NCI-H1105 treated with DMSO at 0.1 percent for 48 hours (cell line): Measurements from ENCODE around the gene EVI5.
"Not testable (repeated sequence)": the region's sequence is repeated elsewhere in the genome, so short reads cannot be mapped to it uniquely, and the experiment has no call there.

Experiments
- DNase-seq: peaks from one replicate; lab custom pipeline; 2025; lab: John Stamatoyannopoulos, UW

EVI5 gene

DNA sequence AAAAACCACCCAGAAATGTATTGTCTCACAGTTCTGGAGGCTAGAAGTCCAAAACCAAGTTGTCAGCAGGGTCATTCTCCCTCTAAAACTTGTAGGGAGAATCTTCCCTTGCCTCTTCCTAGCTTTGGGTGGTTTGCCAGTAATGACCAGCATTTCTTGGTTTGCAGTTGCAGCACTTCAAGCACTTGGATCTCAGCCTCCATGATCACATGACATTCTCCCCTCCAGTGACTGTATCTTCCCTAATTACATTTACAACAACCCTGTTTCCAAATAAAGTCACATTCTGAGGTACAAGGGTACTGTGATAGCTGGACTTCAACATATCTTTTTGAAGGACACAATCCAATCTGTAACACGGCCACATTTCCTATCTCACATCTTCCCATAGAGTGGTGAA is 37.2 kb downstream of the EVI5 start:
- DNase-seq, result no peak

DNA sequence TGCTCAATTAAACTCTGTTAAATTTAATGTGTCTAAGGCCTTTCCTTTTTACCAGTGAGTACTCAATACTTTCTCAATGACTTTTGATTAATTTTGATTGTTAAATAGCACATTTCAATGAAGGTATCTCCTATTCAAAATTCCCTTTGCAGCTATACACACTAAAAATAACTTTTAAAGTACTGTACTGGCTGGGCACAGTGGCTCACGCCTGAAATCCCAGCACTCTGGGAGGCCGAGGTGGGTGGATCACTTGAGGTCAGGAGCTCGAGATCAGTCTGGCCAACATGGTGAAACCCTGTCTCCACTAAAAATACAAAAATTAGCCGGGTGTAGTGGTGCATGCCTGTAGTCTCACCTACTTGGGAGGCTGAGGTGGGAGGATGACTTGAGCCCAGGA is 38.7 kb downstream of the EVI5 start:
- not testable (repeated sequence) for DNase-seq

DNA sequence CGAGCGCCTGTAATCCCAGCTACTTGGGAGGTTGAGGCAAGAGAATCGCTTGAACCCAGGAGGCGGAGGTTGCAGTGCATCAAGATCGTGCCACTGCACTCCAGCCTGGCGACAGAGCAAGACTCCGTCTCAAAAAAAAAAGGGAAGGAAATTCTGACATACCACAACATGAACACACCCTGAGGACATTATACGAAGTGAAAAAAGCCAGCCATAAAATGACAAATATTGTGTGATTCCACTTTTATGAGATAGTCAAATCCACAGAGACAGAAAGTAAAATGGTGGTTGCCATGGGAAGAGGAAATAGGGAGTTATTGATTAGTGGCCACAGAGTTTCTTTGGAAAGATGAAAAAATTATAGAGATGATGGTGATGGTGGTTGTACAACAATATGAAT is 41.7 kb downstream of the EVI5 start:
- no peak for DNase-seq

DNA sequence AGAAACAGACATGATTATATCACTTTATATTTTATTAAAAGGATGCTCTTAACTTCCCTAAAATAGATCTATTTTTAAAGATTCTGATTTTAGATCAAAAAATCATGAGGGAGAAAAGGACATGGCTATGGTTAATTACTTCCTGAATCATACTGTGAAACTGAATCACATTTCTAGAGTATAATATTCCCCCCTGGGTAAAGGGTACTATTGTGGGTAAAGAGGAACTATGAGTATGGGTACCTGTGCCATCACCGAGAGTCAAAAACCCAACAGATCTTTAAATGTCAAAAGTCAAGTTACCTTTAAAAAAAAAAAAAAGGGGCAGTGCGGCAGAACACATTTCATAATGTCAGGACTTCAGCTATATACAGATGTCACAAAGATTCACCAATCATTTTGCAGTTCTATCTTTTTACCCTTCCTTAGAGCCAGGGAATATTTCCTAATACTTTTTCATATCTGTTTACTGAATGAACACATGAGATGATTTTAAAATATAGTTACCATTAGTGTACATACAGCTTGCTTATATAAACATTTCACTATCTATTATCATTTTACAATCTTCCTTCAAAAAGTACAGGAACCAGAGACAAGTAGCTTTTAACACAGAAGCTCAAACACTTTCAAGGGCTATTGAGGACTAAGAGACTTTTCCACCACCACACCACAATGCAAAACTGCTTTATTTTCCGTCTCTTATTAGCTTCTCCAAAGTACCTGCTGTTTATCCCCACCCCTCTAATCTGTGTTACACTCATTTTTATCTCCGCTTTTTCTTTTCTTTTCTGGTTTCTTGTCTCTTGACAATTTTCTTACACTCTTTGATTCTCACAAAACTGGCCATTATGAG is 45.0 kb downstream of the EVI5 start:
- no peak for DNase-seq

DNA sequence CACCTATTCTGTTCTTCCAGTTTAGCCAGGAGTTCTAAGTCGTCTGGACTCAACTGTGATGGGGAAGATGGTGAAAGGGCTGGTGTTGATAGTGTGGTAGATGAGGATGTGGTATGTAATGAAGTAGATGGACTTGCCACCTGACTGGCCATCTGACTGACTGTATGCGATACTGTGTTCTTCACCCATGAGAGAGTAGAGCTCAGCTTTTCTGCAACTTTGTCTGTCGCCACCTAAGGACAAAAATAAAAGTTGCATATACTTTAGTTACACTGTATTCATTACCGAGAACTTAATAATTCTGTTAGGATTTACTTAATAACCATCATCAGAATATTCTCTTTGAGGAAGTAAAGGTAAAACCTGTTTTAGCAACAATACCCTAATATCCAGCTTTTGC is 48.5 kb downstream of the EVI5 start:
- DNase-seq, result peak; percentile 4

DNA sequence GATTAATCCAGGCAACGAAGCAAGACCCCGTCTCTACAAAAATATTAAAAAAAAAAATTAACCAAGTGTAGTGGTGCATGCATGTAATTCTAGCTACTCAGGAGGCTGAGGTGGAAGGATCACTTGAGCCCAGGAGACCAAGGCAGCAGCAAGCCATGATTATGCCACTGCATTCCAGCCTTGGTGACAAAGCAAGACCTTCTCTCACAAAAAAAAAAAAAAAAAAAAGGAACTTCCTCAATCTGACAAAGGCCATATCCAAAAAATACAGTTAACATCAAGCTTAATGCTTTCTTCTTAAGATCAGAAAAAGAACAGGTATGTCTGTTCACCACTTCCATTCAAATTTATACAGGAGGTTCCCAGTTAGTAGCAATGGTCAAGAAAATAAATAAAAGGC is 54.4 kb downstream of the EVI5 start:
- no peak for DNase-seq

DNA sequence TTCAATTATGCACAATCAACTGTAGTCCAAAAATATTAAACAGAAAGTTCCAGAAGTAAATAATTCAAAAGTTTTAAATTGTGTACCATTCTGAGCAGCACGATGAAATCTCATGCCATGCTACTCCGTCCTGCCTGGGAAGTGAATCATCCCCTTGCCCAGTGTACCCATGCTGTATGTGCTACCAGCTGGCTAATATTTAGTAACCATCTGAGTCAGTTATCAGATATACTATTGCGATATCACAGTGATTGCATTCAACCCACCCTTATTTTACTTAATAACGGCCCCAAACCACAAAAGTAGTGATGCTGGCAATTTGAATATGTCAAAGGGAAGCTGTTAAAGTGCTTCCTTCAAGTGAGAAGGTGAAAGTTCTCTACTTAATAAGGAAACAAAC is 56.2 kb downstream of the EVI5 start:
- DNase-seq, result no peak

DNA sequence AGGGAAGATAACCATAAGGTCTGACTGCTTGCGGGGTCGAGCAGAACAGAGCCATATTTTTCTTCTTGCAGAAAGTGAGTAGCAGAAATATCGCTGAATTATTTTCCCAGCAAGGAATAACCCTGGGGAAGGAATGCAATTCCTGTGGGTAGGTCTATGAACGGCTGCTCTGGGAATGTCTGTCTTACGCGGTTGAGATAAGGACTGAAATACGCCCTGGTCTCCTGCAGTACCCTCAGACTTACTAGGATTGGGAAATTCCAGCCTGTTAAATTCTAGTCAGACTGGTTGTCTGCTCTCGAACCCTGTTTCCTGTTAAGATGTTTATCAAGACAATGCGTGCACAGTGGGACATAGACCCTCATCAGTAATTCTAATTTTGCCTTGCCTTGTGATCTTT is 61.2 kb downstream of the EVI5 start:
- DNase-seq, result not testable (repeated sequence)

DNA sequence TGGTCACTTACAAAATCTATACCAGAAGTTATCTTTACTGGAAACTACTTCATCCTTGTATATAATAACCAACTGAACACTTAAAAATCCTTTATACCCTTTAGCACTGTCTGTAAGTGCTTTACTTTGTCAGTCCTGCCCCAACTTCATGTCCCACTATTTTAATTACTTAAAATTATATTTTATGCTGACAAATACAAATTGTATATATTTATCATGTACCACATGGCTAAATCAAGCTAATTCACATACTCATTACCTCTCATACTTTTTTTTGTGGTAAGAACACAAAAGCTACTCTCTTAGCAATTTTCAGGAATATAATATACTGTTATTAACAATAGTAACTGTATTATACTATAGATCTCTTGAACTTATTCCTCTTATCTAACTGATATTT is 63.0 kb downstream of the EVI5 start:
- no peak for DNase-seq

DNA sequence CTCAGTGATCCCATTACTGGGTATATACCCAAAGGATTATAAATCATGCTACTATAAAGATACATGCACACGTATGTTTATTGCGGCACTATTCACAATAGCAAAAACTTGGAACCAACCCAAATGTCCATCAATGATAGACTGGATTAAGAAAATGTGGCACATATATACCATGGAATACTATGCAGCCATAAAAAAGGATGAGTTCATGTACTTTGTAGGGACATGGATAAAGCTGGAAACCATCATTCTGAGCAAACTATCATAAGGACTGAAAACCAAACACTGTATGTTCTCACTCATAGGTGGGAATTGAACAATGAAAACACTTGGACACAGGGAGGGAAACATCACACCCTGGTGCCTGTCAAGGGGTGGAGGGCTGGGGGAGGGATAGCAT is 63.8 kb downstream of the EVI5 start:
- not testable (repeated sequence) for DNase-seq

DNA sequence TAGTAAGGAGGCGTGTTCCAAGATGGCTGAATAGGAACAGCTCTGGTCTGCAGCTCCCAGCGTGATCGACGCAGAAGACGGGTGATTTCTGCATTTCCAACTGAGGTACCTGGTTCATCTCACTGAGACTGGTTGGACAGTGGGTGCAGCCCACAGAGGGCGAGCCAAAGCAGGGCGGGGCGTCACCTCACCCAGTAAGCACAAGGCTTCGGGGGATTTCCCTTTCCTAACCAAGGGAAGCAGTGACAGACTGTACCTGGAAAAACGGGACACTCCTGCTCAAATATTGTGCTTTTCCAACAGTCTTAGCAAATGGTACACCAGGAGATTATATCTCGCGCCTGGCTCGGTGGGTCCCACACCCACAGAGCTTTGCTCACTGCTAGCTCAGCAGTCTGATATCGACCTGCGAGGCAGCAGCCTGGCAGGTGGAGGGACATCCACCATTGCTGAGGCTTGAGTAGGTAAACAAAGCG is 69.4 kb downstream of the EVI5 start:
- DNase-seq, result not testable (repeated sequence)

DNA sequence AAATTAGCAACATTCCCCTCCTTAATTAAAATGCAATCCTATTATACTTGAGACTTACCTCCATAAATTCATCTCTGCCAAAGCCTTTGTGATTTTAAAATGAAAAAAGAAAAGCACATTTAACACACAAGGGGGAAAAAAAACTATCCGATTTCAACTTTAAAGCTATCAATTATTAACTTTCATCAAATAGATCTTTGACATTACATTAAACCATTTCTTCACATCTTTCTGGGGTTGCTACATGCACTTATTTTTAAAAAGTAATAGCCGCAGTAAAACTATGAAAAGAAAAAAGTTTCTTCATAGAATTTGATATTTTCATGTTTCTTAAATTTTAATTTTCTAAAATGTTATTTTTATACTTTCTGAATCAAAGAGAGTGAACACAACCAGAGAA is 71.0 kb downstream of the EVI5 start:
- DNase-seq, result no peak

DNA sequence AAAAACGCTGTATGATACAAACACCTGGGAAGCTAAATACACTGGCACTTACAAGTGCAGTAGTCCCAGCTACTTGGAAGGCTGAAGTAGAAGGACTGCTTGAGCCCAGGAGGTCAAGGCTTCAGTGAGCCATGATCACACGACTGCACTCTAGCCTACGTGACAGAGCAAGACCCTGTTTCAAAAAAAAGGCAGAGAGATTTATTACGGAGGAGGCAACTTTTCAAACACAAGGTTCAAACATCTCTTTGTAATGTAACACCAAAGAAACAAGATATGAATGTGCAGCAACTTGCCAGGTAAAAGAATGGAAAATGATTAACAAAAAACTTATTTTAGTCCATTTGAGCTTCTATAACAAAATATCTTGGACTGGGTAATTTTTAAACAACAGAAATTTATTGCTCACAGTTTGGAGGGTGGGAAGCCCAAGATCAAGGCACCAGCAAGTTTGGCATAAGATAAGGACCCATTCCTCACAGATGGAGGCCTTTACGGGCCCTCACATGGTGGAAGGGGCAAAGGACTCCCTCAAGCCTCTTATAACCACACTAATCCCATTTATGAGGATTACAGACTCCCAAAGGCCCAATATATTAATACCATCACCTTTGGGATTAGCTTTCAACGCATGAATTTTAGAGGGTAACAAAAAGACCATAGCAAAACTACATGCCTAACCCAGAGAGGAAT is 73.3 kb downstream of the EVI5 start:
- no peak for DNase-seq

DNA sequence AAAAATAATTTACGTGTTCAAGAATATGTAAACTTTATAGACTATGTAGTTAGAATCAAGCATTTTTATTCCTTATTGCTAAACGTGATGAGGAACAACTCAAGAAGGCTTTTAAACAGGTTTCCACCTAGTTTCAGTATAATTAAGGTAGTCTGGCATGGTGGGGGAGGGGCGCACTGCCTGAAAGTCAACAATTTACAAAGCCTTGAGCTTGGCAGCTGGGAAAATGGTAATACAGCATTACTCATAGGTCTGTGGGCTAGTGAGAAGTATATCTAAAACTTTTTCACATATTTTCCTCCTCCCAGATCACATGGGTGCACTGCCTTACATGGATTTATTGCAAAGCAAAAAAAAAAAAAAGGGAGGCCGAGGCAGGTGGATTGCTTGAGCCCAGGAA is 75.2 kb downstream of the EVI5 start:
- DNase-seq, result no peak

DNA sequence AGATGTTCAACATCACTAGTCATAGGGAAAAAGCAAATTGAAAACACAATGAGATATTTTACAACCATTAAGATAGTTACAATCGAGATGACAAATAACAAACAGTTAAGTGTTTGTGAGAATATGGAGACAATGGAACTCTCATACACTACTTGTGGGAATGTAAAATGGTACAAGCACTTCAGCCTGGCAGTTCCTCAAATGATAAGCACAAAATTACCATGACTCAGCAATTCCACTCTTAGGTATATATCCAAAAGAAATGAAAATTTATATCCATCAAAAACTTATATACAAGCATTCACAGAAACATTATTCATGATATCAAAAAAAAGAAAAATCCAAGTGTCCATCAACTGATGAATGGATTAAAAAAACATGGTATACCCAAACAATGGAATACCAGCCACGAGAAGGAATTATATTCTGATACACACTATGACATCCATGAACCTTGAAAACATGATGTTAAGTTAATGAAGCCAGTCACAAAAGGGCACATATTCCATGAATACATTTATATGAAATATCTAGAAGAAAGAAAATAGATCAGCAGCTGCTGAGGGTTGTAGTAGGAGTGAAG is 76.4 kb downstream of the EVI5 start:
- peak; percentile 25 for DNase-seq

DNA sequence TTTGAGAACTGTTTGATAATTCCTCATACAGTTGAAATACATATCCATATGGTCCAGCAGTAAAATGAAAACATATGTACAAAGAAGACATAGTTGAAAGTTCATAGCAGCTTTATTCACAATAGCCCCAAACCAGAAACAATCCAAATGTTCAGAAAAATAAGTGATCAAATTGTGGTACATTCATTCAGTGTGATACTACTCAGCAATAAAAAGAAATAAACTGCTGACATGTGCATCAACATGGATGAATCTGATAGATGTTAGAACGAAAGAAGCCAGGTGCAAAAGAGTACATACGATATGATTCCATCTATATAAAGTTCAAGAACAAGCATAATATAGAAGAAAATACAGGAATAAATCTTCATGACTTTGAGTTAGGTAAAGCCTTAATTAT is 77.2 kb downstream of the EVI5 start:
- DNase-seq, result no peak

DNA sequence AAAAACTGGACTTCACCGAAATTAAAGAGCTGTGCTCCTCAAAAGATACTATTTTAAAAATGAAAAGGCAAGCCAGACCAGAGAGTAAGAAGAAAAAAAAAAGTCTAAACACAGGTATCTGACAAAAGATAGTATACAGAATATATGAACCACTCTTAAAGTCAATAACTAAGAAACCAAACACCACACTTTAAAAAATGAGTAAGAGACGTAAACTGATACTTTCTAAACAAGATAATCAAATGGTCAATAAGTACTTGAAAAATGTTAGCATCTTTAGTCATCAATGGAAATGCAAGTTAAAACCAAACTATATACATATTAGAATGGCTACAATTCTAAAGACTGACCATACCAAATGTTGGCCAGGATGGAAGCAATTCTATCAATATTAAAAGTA is 77.6 kb downstream of the EVI5 start:
- no peak for DNase-seq

DNA sequence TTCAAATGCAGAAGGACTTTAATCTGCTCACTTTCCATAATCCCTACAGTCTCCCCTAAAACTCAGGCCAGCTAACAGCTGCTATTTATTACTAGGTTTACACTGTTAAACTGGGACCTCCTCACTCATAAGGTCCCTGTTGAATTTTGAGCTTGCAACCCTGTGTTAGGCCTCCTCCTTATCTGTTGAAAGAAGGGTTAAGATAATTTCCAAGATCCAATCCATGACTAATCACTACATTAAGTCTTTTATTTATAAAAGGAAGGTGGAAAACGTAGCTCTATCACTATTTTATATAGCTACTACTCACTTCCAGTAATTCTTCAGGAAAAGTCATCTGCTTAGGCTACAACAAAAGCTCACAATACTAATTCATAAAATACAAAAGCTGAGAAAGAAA is 79.5 kb downstream of the EVI5 start:
- DNase-seq, result no peak

DNA sequence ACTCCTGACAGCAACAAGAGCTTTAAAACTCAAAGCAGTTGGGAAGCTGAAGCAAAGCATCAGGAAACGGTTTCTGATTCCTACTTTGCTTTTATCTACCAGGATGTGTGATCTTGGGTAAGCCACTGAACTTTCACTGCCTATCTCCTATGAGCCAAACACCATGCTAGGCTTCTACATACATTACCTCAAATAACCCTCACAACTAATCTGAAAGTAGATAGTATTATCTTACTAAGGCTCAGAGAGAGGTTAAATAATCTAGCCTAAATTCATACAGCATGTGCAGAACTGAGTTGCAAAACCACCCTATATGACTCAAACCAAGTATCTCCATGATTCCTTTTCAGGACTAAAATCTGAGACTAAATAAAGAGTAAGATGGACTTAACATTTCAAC is 83.8 kb downstream of the EVI5 start:
- no peak for DNase-seq

DNA sequence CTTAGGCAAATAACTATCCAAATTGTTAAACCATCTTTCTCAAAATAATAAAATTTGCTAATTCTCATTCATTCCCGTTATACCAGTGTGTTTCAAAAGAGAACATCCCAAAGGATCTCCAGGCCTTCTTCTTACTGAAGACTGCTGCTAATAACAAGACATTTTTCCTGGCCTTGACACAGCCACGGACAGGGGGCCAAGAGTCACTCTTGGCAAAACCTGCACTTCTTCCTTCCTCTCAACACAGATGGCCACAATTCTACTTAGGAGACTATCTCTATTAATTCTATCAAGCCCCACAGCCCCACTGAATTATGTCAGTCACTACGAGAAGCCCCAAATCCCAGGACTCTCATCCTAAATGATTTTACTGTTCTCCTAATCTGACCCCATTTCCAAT is 86.0 kb downstream of the EVI5 start:
- no peak for DNase-seq

DNA sequence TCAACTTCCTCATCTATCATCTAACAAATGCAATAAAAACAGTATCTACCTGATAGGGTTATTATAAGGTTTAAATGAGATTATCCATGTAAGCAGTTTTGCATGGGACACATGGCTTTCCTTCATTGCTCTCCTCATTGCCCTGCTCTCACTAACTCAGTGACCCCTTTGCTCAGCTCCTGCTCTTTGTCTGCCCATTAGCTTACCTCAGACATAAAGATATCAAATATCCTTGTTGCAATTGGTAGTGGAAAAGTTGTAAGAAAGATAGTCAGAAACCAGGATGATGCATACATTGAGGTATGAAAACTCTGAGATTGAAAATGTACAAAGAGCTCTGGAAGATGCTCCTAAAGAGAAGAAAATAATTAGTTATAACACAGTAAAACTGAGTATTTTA is 89.8 kb downstream of the EVI5 start:
- no peak for DNase-seq

DNA sequence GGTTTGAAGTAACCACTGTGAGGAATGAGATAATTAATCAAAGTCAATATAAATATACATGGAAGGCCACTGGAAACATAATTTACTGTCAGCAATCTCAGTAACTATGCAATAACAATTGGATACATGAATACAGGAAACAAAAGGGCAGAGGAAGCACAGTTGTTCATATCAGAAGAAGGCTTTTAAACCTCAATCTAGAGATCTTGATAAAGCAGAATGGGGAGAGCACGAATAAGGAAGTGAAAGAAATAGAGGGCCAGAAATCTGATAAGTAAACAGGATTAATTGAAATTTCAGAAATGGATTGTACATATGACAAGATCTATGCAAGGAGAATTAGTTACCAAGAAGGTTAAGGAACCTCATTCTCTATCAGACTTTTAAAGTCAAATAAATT is 93.0 kb downstream of the EVI5 start:
- DNase-seq, result no peak

DNA sequence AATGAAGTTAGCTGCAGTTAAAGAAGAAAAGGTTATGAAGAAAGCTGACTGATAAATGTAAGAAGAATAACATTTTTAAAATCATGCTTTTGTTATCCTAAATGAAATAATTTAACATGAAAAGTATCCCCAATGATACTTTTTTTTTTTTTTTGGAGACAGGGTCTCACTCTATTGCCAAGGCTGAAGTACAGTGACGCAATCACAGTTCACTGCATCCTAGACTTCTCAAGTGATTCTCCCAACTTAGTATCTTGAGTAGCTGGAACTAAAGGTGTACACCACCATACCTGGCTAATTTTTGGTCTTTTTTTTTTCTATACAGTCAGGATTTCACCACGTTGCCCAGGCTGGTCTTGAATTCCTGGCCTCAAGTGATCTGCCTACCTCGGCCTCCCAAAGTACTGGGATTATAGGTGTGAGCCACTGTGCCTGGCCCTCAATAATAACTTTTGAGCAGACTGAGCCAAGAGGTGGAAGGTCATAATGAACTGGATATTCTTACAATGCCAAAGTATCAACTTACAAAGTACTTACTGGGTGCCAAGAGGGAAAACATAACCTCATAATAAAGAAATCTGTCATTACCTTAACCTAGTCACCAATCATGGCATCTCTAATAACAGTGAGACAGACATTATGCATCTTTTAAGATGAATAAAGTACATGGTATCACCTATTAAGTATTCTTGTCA is 94.5 kb downstream of the EVI5 start:
- DNase-seq, result no peak
